HL-60 (cell line): ENCODE results near the gene DHRS12.
A peak's percentile ranks its signal among the peaks of the same experiment; 100 is the strongest.

Experiments
- DNase-seq, 2 experiments: peaks; one replicate each; pipeline ENCODE4 v3.0.0-alpha.2; 2010 to 2020; ENCODE audit warnings: low read depth in 1 of 2, low spot score in 1 of 2
- H3K27ac ChIP-seq: fragments of 250-450 bp; sonication (Bioruptor Pico); replicated peaks from 2 replicates; pipeline ENCODE4 v1.5.1; 2020; ENCODE audit warnings: mild to moderate bottlenecking, moderate library complexity
- H3K27me3 ChIP-seq: fragments of 250-450 bp; sonication (Bioruptor Pico); 2 replicates; pipeline ENCODE4 v1.5.1; 2021; ENCODE audit warnings: mild to moderate bottlenecking, moderate library complexity; ENCODE audit not compliant: insufficient read depth, poor library complexity, severe bottlenecking
- H3K4me3 ChIP-seq: replicated peaks from 2 replicates; pipeline ENCODE4 v1.5.1; 2011; ENCODE audit warnings: mild to moderate bottlenecking, control low read depth, low read length; ENCODE audit not compliant: insufficient read depth
- GABPA ChIP-seq: IDR thresholded peaks from 2 replicates; pipeline ENCODE4 v1.6.1; 2012; ENCODE audit warnings: low read depth
- POLR2AphosphoS5 ChIP-seq: IDR thresholded peaks from 2 replicates; pipeline ENCODE4 v1.6.1; 2012; ENCODE audit warnings: low read depth
- SPI1 ChIP-seq: IDR thresholded peaks from 2 replicates; pipeline ENCODE4 v1.6.1; 2012; ENCODE audit warnings: low read depth, mild to moderate bottlenecking, borderline replicate concordance
- TF ChIP-seq, protein P1 (sequence below): IDR thresholded peaks from 2 replicates; pipeline ENCODE4 v1.6.1; 2012; ENCODE audit warnings: low read depth; ENCODE audit not compliant: insufficient replicate concordance
- TF ChIP-seq, protein P2 (sequence below): IDR thresholded peaks from one replicate; pipeline ENCODE4 v1.5.1; 2011; ENCODE audit warnings: low read length, control low read depth, inconsistent platforms; ENCODE audit not compliant: insufficient read depth

DHRS12 gene

DNA sequence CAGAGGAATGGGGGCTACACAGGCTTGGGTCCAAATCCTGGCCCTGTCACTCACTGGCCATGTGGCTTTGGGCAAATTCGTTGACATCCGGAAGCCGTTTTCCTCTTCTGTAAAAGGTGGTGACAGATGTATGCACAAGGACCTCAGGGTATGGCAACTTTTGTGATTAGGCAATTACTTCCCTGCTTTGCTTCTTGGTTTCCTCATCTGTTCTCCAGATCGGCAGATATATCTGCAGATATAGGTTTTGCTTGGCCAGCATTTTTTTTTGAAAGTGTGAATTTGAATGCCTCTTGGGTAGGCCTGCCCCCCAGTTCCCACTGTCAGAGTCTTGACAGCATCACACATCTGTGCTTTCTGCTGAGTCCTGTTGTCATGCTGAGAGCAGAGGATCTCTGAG, 23.3 kb upstream of the DHRS12 start:
- no peaks in the 10 kb centered on the region for H3K27me3 ChIP-seq
- TF ChIP-seq SPI1 (peak; percentile 64; the same call in 1 of the 2 replicates), GABPA (no peak), POLR2AphosphoS5 (peak; percentile 51; the same call in 1 of the 2 replicates)
- TF ChIP-seq, protein P1, sequence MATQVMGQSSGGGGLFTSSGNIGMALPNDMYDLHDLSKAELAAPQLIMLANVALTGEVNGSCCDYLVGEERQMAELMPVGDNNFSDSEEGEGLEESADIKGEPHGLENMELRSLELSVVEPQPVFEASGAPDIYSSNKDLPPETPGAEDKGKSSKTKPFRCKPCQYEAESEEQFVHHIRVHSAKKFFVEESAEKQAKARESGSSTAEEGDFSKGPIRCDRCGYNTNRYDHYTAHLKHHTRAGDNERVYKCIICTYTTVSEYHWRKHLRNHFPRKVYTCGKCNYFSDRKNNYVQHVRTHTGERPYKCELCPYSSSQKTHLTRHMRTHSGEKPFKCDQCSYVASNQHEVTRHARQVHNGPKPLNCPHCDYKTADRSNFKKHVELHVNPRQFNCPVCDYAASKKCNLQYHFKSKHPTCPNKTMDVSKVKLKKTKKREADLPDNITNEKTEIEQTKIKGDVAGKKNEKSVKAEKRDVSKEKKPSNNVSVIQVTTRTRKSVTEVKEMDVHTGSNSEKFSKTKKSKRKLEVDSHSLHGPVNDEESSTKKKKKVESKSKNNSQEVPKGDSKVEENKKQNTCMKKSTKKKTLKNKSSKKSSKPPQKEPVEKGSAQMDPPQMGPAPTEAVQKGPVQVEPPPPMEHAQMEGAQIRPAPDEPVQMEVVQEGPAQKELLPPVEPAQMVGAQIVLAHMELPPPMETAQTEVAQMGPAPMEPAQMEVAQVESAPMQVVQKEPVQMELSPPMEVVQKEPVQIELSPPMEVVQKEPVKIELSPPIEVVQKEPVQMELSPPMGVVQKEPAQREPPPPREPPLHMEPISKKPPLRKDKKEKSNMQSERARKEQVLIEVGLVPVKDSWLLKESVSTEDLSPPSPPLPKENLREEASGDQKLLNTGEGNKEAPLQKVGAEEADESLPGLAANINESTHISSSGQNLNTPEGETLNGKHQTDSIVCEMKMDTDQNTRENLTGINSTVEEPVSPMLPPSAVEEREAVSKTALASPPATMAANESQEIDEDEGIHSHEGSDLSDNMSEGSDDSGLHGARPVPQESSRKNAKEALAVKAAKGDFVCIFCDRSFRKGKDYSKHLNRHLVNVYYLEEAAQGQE = no peak
- TF ChIP-seq, protein P2, sequence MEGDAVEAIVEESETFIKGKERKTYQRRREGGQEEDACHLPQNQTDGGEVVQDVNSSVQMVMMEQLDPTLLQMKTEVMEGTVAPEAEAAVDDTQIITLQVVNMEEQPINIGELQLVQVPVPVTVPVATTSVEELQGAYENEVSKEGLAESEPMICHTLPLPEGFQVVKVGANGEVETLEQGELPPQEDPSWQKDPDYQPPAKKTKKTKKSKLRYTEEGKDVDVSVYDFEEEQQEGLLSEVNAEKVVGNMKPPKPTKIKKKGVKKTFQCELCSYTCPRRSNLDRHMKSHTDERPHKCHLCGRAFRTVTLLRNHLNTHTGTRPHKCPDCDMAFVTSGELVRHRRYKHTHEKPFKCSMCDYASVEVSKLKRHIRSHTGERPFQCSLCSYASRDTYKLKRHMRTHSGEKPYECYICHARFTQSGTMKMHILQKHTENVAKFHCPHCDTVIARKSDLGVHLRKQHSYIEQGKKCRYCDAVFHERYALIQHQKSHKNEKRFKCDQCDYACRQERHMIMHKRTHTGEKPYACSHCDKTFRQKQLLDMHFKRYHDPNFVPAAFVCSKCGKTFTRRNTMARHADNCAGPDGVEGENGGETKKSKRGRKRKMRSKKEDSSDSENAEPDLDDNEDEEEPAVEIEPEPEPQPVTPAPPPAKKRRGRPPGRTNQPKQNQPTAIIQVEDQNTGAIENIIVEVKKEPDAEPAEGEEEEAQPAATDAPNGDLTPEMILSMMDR = no peak
- peak; percentile 89 for DNase-seq
- peak overlapping the region; percentile 78 for H3K27ac ChIP-seq
- H3K4me3 ChIP-seq = no peak overlapping the region

DNA sequence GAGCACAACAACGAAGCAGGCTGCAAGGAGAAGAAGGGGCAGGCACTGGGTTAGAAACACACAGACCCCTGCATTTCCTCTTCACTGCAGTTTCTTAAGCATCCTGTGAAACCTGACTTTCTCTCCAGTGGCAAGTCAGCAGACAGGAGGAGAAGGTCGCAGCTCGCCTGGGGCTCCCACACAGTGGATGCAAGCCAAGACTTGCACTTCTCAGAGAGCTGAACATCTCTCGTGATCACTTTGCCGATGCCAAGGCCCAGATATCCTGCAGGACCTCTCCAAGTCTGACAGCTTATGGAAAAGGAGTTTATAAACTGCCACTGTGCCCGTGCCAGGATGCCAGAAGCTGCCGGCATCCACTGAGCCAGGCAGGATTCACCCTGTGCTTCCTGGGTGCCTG, 22.6 kb upstream of the DHRS12 start:
- peak in 1 of 2 experiments; percentile 46 for DNase-seq
- Histone ChIP-seq H3K4me3 (no peak overlapping the region), H3K27ac (peak overlapping the region; percentile 78), H3K27me3 (no peaks in the 10 kb centered on the region)
- TF ChIP-seq, protein P2 = no peak
- no peak for TF ChIP-seq POLR2AphosphoS5
- TF ChIP-seq, protein P1 = no peak
- TF ChIP-seq GABPA = no peak
- TF ChIP-seq SPI1 = no peak

DNA sequence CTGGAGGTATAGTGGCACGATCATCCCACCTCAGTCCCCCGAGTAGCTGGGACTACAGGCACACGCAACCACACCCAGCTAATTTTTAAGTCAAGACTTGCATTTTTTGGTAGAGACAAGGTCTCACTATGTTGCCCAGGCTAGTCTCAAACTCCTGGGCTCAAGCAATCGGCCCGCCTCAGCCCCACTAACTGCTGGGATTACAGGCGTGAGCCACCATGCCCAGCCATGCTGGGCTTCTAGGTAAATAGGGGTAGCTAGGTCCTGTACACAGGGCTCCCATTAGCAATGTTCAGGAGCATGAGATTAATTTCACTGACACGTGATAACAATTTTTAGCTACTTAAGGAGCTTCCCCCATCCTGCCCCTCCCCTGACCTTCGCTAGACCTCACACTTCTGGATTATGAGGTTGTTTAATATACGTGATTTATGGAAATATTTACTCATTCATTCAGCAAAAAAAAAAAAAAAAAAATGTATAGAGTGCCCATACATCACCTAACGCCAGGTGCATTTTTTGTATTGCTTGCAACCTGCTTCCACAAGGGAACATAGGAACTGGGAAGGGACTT, 21.8 kb upstream of the DHRS12 start:
- Histone ChIP-seq H3K4me3 (no peak overlapping the region), H3K27me3 (no peaks in the 10 kb centered on the region), H3K27ac (peak overlapping the region; percentile 78)
- TF ChIP-seq, protein P1 = no peak
- TF ChIP-seq POLR2AphosphoS5 = no peak
- TF ChIP-seq GABPA = no peak
- no peak for TF ChIP-seq SPI1
- TF ChIP-seq, protein P2 = no peak
- DNase-seq = no peak
